MCF 10A (cell line): ENCODE measurements around the gene S100A4. TPM values are rescaled to one million over a fixed set of nuclear protein-coding genes. Genes with fewer than 3 reads are reported as not detected.

ENCODE experiments used
- BruUV-seq: library from RNA; stranded (reverse); fragments of 400-500 nt; replicated peaks from 2 replicates; lab custom pipeline; 2021; lab: Mats Ljungman, UMichigan
- CTCF ChIA-PET: fragments of 300-600 bp; sonication (Branson Sonifier 250); formaldehyde crosslinking; extraction: SDS; loops from one replicate; lab custom pipeline; 2021; ENCODE audit warnings: antibody characterized with exemption, inconsistent platforms; lab: Yijun Ruan, JAX
- POLR2A ChIA-PET: fragments of 300-600, 350-650 bp; sonication (Branson Sonifier 250); formaldehyde crosslinking; extraction: SDS; loops from one replicate; lab custom pipeline; 2020; ENCODE audit warnings: antibody characterized with exemption, inconsistent platforms; lab: Yijun Ruan, JAX
- DNase-seq: peaks from one replicate; pipeline ENCODE4 v3.0.0-alpha.2; 2018; ENCODE audit not compliant: unreplicated experiment
- H3K27ac Mint-ChIP-seq: one replicate; pipeline ENCODE4 v1.8.0; 2022; ENCODE audit warnings: mild to moderate bottlenecking, low read depth, mixed read lengths; ENCODE audit not compliant: unreplicated experiment
- H3K27me3 Mint-ChIP-seq: one replicate; pipeline ENCODE4 v1.8.0; 2022; ENCODE audit warnings: mixed read lengths; ENCODE audit not compliant: insufficient read depth, unreplicated experiment
- H3K36me3 Mint-ChIP-seq: one replicate; pipeline ENCODE4 v1.8.0; 2022; ENCODE audit warnings: mild to moderate bottlenecking, moderate library complexity, mixed read lengths; ENCODE audit not compliant: insufficient read depth, unreplicated experiment
- H3K4me1 Mint-ChIP-seq: one replicate; pipeline ENCODE4 v1.8.0; 2022; ENCODE audit warnings: mixed read lengths; ENCODE audit not compliant: insufficient read depth, unreplicated experiment
- H3K4me3 Mint-ChIP-seq: one replicate; pipeline ENCODE4 v1.8.0; 2022; ENCODE audit warnings: mild to moderate bottlenecking, moderate library complexity, mixed read lengths; ENCODE audit not compliant: unreplicated experiment
- H3K9me3 Mint-ChIP-seq: one replicate; pipeline ENCODE4 v1.8.0; 2022; ENCODE audit warnings: mixed read lengths; ENCODE audit not compliant: unreplicated experiment
- CTCF ChIP-seq: fragments of 200-600 bp; IDR thresholded peaks from one replicate; pipeline ENCODE4 v1.8.0; 2022; ENCODE audit warnings: antibody characterized with exemption, mild to moderate bottlenecking; ENCODE audit not compliant: unreplicated experiment
- intact Hi-C: fragments of 100-400 bp; cut with micrococcal nuclease; formaldehyde crosslinking; loops from 2 replicates; pipeline ENCODE4 v1.14.1; 2022
- total RNA-seq: library from RNA; stranded (reverse); gene quantifications from 2 replicates; pipeline ENCODE4 v1.2.3, GENCODE V29; 2022

The S100A4 gene
- total RNA-seq, 1 experiment from 2014 or later: 60.7 TPM

GRCh38 chr1:153519242-153519641, 26.4 kb downstream of the S100A4 start:
- no peak overlapping the region for H3K4me3 Mint-ChIP-seq

DNA sequence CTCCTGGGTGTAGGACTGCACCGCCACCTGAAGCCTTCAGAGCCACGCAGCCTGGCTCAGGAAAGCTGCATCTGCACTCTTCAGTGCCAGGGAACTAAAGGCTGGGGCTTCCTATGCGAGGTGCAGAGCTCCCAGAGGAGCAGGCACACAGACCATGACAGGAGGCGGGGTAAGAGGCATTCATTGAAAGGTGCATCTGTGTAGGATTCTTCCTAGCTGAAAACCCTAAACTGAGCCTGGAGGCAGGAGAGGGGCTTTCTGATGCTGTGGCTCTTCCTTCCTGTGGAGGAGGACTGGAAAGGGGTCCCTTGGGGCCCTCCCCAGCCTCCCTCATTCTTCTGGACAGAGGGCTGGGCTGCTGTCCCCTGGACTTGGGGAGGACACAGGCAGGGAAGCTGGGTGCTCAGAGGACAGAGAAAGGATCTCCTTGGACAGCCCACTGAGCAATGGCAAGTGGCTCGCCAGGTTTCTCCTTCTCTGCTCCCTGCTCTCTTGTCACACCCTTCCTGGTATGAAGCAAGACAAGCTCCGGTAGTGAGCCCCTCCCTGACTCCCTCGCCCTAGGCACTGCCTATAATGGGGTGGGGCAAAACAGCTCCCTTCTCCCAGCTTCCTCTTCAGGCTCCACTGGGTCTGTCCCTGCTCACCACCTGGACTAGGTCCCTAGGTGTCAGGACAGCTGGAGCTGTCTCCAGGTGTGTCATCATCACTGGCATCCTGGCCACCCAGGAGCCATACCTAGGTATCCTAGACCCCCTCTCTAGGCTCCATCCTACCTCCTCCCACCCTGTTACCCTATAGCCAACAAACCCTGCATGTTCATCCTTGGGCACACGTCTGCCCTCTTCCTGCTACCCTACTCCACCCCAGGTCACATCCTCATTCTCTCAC, 29.9 kb downstream of the S100A4 start:
- DNase-seq: peak; percentile 94
- peak overlapping the region; percentile 26 for H3K4me3 Mint-ChIP-seq
- H3K27me3 Mint-ChIP-seq: no peaks in the 10 kb centered on the region
- no TSS peak for BruUV-seq
- TF ChIP-seq CTCF: no peak
- intact Hi-C loops: no loop called here
- H3K4me1 Mint-ChIP-seq: peaks cover 39% of the 10 kb centered on the region
- POLR2A ChIA-PET: interaction anchor here (0.6 to 22.5 kb wide), 29 partner anchors 9 to 1533 kb away, joined by 3 to 780 read pairs (median 5); partner anchors contain the start of genes CHTOP, CREB3L4, INTS3 and S100A13
- H3K27ac Mint-ChIP-seq: peak overlapping the region; percentile 50
- no peaks in the 10 kb centered on the region for H3K9me3 Mint-ChIP-seq
- CTCF ChIA-PET: interaction anchor here (0.7 to 12.9 kb wide), 18 partner anchors 9 to 163 kb away, joined by 3 to 379 read pairs (median 4); partner anchors contain the start of genes S100A13, S100A14, S100A2 and SNAPIN
- no peaks in the 10 kb centered on the region for H3K36me3 Mint-ChIP-seq

More at GRCh38 chr1:153519242-153519641, 26.4 kb downstream of the S100A4 start:
- H3K4me1 Mint-ChIP-seq: peaks cover 24% of the 10 kb centered on the region
- H3K27me3 Mint-ChIP-seq: no peaks in the 10 kb centered on the region
- ChIA-PET CTCF (interaction anchor here (0.7 to 4.2 kb wide), 4 partner anchors 9 to 49 kb away, joined by 3 to 53 read pairs (median 3); no protein-coding TSS in a partner anchor), POLR2A (interaction anchor here (0.6 to 36.1 kb wide), 5 partner anchors 12 to 54 kb away, joined by 3 to 2106 read pairs (median 4); partner anchors contain the start of genes S100A2, S100A3, S100A4 and S100A5)
- intact Hi-C loops: no loop called here
- DNase-seq: no peak
- no peak overlapping the region for H3K27ac Mint-ChIP-seq
- no peaks in the 10 kb centered on the region for H3K9me3 Mint-ChIP-seq
- BruUV-seq: no TSS peak
- TF ChIP-seq CTCF: no peak
- no peaks in the 10 kb centered on the region for H3K36me3 Mint-ChIP-seq

GRCh38 chr1:153513666-153514065, 31.9 kb downstream of the S100A4 start:
- Mint-ChIP-seq H3K27me3 (no peaks in the 10 kb centered on the region), H3K4me3 (no peak overlapping the region), H3K27ac (no peak overlapping the region), H3K4me1 (peaks cover 47% of the 10 kb centered on the region), H3K36me3 (no peaks in the 10 kb centered on the region), H3K9me3 (no peaks in the 10 kb centered on the region)
- no peak for TF ChIP-seq CTCF
- intact Hi-C loops: no loop called here
- no TSS peak for BruUV-seq
- DNase-seq: no peak
- POLR2A ChIA-PET: interaction anchor here (1.1 to 22.5 kb wide), 8 partner anchors 19 to 121 kb away, joined by 3 to 780 read pairs (median 4); partner anchors contain the start of genes S100A16, S100A2, S100A5 and S100A6
- CTCF ChIA-PET: interaction anchor here (0.6 to 12.9 kb wide), 13 partner anchors 11 to 464 kb away, joined by 3 to 379 read pairs (median 5); partner anchors contain the start of genes JTB and S100A6

GRCh38 chr1:153513023-153513422, 32.6 kb downstream of the S100A4 start:
- Mint-ChIP-seq H3K9me3 (no peaks in the 10 kb centered on the region), H3K4me1 (peaks cover 47% of the 10 kb centered on the region), H3K27me3 (no peaks in the 10 kb centered on the region), H3K4me3 (no peak overlapping the region), H3K36me3 (no peaks in the 10 kb centered on the region), H3K27ac (no peak overlapping the region)
- CTCF ChIA-PET: interaction anchor here (0.7 to 12.9 kb wide), 7 partner anchors 12 to 161 kb away, joined by 3 to 379 read pairs (median 15); no protein-coding TSS in a partner anchor
- POLR2A ChIA-PET: interaction anchor here (1.2 to 22.5 kb wide), 6 partner anchors 20 to 55 kb away, joined by 3 to 780 read pairs (median 64); partner anchors contain the start of genes S100A2, S100A3, S100A5 and S100A6
- BruUV-seq: no TSS peak
- no peak for DNase-seq
- TF ChIP-seq CTCF: no peak
- intact Hi-C loops: no loop called here
